ENCODE data around the gene OR2C1.

The OR2C1 gene

GRCh38 chr16:3400779-3401688, 45.3 kb downstream of the OR2C1 start, which contains the start of the genes ZNF174 and ZSCAN32:
Gene ZNF174 (plus strand): TSS chr16:3401215. CDS start chr16:3402005, 790 bp downstream.
Gene ZSCAN32 (minus strand): TSS chr16:3401004. CDS start chr16:3397557, 3,447 bp downstream.
- DNase-seq, result peak; percentile 91

DNA sequence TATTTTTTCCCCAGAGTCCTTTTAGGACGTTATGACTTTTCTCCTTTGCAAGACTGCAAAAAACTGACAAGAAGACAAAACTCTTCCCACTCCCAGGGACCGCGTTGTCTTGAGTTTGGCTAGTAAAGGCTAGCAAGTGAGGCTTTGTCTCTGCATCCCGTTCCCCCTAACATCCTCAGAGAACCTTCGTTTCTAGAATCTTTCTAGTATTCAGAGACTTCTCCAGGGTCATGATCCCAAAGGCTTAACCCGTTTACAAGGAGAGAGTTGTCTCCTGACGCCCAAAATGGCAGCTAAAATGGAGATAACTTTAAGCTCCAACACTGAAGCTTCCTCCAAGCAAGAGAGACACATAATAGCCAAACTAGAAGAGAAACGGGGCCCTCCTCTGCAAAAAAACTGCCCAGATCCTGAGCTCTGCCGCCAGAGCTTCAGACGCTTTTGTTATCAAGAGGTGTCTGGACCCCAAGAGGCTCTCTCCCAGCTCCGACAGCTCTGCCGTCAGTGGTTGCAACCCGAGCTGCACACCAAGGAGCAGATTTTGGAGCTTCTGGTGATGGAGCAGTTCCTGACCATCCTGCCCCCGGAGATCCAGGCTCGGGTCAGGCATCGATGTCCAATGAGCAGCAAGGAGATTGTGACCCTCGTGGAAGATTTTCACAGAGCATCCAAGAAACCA, 46.2 kb downstream of the OR2C1 start:
- DNase-seq, result no peak

All from NCI-H510A treated with DMSO at 0.1 percent for 48 hours (cell line).